ENCODE data around the gene MAP3K2. TPM values are rescaled to one million over a fixed set of nuclear protein-coding genes. Genes with fewer than 3 reads are reported as not detected.

The MAP3K2 gene
- total and polyA plus RNA-seq, 11 donors: 4.0 to 37.6 (median 22.1) TPM

- H3K4me3 ChIP-seq: no peak overlapping the region
- H3K9me3 ChIP-seq: no peaks in the 10 kb centered on the region
- no peak overlapping the region for H3K27ac ChIP-seq
- intact Hi-C loops (cut with DNase I): no loop called here
- no peak for TF ChIP-seq POLR2A (IDR thresholded peaks at IDR 0.05)
- TF ChIP-seq, protein P1, sequence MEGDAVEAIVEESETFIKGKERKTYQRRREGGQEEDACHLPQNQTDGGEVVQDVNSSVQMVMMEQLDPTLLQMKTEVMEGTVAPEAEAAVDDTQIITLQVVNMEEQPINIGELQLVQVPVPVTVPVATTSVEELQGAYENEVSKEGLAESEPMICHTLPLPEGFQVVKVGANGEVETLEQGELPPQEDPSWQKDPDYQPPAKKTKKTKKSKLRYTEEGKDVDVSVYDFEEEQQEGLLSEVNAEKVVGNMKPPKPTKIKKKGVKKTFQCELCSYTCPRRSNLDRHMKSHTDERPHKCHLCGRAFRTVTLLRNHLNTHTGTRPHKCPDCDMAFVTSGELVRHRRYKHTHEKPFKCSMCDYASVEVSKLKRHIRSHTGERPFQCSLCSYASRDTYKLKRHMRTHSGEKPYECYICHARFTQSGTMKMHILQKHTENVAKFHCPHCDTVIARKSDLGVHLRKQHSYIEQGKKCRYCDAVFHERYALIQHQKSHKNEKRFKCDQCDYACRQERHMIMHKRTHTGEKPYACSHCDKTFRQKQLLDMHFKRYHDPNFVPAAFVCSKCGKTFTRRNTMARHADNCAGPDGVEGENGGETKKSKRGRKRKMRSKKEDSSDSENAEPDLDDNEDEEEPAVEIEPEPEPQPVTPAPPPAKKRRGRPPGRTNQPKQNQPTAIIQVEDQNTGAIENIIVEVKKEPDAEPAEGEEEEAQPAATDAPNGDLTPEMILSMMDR (IDR thresholded peaks at IDR 0.05): no peak
- WGBS, 4 donors: 67 to 83% (median 79%) methylated on average over 8 of the region's 8 CpGs
- DNase-seq (no peak), ATAC-seq (no peak)
- H3K4me1 ChIP-seq: no peaks in the 10 kb centered on the region
- no peaks in the 10 kb centered on the region for H3K27me3 ChIP-seq
- H3K36me3 ChIP-seq: peaks cover 0 to 57% (median 52%) of the 10 kb centered on the region in 9 donors
Measured at GRCh38 chr2:127256866-127257265, 130.9 kb downstream of the MAP3K2 start.

- DNase-seq: no peak
- Histone ChIP-seq H3K36me3 (peaks cover 0 to 52% (median 51%) of the 10 kb centered on the region in 9 donors), H3K4me1 (no peaks in the 10 kb centered on the region), H3K9me3 (no peaks in the 10 kb centered on the region), H3K4me3 (no peak overlapping the region), H3K27ac (no peak overlapping the region), H3K27me3 (no peaks in the 10 kb centered on the region)
- WGBS, 4 donors: 81 to 95% (median 89%) methylated on average over 3 of the region's 3 CpGs
- TF ChIP-seq, protein P1 (IDR thresholded peaks at IDR 0.05): no peak
- TF ChIP-seq POLR2A (IDR thresholded peaks at IDR 0.05): no peak
- ATAC-seq: no peak
- intact Hi-C loops (cut with DNase I): no loop called here
Measured at GRCh38 chr2:127256381-127256780, 131.4 kb downstream of the MAP3K2 start.

- intact Hi-C loops (cut with DNase I): no loop called here
- Histone ChIP-seq H3K9me3 (no peaks in the 10 kb centered on the region), H3K36me3 (peaks cover 0 to 48% (median 45%) of the 10 kb centered on the region in 9 donors), H3K4me1 (no peaks in the 10 kb centered on the region), H3K27ac (no peak overlapping the region), H3K4me3 (no peak overlapping the region), H3K27me3 (no peaks in the 10 kb centered on the region)
- WGBS, 4 donors: 86 to 98% (median 95%) methylated on average over 6 of the region's 6 CpGs
- DNase-seq (no peak), ATAC-seq (no peak)
- TF ChIP-seq POLR2A (IDR thresholded peaks at IDR 0.05): no peak
- TF ChIP-seq, protein P1 (IDR thresholded peaks at IDR 0.05): no peak
Measured at GRCh38 chr2:127255721-127256120, 132.1 kb downstream of the MAP3K2 start.

GRCh38 chr2:127255146-127255545 lies 132.6 kb downstream of the MAP3K2 start:
- peaks cover 0 to 42% (median 39%) of the 10 kb centered on the region in 9 donors for H3K36me3 ChIP-seq
- TF ChIP-seq POLR2A (IDR thresholded peaks at IDR 0.05): no peak
- TF ChIP-seq, protein P1 (IDR thresholded peaks at IDR 0.05): no peak
- no peak overlapping the region for H3K4me3 ChIP-seq
- ATAC-seq (no peak), DNase-seq (no peak)
- no peaks in the 10 kb centered on the region for H3K27me3 ChIP-seq
- WGBS, 4 donors: 58 to 66% (median 61%) methylated on average over 2 of the region's 2 CpGs
- intact Hi-C loops (cut with DNase I): no loop called here
- no peak overlapping the region for H3K27ac ChIP-seq
- no peaks in the 10 kb centered on the region for H3K9me3 ChIP-seq
- H3K4me1 ChIP-seq: no peaks in the 10 kb centered on the region
